ENCODE results near the gene CISD3. TPM values are rescaled to one million over a fixed set of nuclear protein-coding genes. Genes with fewer than 3 reads are reported as not detected.
"Not testable (repeated sequence)": the region's sequence is repeated elsewhere in the genome, so short reads cannot be mapped to it uniquely, and the experiment has no call there.

Gene CISD3
- total RNA-seq, 2 experiments from 2014 or later = 30.4 to 37.3 TPM

DNA sequence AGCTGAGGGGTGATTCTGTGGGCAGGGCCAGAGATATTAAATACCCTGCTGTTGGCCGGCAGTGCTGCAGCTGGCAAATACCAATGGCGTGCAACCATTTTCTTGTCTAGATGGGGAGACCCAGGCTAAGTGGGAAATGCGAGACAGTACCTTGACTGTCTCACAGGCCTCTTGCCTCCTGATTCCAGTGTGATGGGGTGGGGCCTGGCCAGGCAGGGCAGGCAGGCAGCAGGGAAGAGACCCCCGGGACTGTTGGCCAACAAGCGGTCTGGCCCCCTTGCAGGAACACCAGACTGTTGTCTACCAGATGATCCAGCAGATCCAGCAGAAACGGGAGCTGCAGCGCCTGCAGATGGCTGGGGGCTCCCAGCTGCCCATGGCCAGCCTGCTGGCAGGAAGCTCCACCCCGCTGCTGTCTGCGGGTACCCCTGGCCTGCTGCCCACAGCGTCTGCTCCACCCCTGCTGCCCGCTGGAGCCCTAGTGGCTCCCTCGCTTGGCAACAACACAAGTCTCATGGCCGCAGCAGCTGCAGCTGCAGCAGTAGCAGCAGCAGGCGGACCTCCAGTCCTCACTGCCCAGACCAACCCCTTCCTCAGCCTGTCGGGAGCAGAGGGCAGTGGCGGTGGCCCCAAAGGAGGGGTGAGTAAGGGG lies 5.7 kb upstream of the CISD3 start:
- ATAC-seq (ENCODE audit: low read depth) (no peak), DNase-seq (no peak)
- peaks cover 14% of the 10 kb centered on the region for H3K36me3 Mint-ChIP-seq
- peaks cover 31% of the 10 kb centered on the region for H3K4me1 Mint-ChIP-seq
- H3K27me3 Mint-ChIP-seq = no peaks in the 10 kb centered on the region
- POLR2A ChIA-PET = interaction anchor here (0.8 kb wide), 1 partner anchor 18 kb away, joined by 4 read pairs; no protein-coding TSS in a partner anchor
- H3K9me3 Mint-ChIP-seq = no peaks in the 10 kb centered on the region
- H3K27ac Mint-ChIP-seq = no peak overlapping the region
- H3K4me3 Mint-ChIP-seq = no peak overlapping the region

DNA sequence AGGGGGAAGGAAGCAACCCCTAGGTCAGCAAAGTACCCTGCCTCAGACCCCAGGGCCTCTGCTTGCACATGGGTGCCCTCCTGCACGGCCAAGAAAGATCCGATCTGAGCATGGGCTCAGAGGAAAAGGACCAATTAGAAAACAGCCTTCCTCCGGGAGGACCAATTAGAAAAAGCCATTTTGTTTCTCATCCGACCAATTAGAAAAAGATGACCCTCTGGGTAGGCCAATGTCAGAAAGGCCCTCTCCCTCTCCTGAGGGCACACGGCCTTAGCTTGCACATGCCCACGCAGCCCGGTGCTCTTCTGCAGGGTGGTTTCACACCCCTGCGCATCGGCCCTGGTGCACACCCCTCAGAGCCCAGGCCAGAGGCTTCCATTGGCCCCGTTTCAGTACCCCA lies 5.1 kb upstream of the CISD3 start:
- POLR2A ChIA-PET = interaction anchor here (0.9 to 1.1 kb wide), 2 partner anchors 19 to 21 kb away, joined by 3 read pairs; no protein-coding TSS in a partner anchor

DNA sequence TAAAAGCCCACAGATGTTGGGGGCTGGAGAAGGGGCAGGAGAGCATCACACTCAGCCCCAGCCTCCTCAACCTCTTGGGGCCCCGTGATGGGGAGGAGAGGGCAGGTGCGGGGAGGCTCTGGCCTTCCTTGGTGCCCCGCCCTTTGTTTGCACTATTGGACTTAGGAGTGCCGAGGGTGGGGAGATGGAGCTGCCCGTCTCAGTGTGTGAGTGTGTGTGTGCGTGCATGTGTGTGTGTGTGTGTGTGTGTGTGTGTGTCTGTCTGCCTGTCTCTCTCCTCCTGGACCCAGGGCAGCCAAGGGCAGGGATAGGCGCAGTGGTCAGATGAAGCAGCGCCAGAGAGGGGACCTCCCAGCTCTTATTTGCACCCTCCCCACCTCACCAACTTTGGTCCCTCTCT lies 4.0 kb upstream of the CISD3 start:
- H3K4me1 Mint-ChIP-seq = peaks cover 36% of the 10 kb centered on the region
- peaks cover 13% of the 10 kb centered on the region for H3K36me3 Mint-ChIP-seq
- not testable (repeated sequence) for DNase-seq; H3K27me3 Mint-ChIP-seq; ATAC-seq (ENCODE audit: low read depth); H3K9me3 Mint-ChIP-seq; H3K4me3 Mint-ChIP-seq
- POLR2A ChIA-PET = interaction anchor here (1.1 kb wide), 1 partner anchor 20 kb away, joined by 3 read pairs; no protein-coding TSS in a partner anchor
- peak overlapping the region; percentile 78 for H3K27ac Mint-ChIP-seq

More for the DNA sequence above, 5.1 kb upstream of the CISD3 start:
- no peak for ATAC-seq (ENCODE audit: low read depth)
- Mint-ChIP-seq H3K27ac (no peak overlapping the region), H3K4me3 (no peak overlapping the region), H3K36me3 (peaks cover 14% of the 10 kb centered on the region), H3K27me3 (no peaks in the 10 kb centered on the region), H3K4me1 (peaks cover 33% of the 10 kb centered on the region), H3K9me3 (no peaks in the 10 kb centered on the region)
- DNase-seq = no peak

DNA sequence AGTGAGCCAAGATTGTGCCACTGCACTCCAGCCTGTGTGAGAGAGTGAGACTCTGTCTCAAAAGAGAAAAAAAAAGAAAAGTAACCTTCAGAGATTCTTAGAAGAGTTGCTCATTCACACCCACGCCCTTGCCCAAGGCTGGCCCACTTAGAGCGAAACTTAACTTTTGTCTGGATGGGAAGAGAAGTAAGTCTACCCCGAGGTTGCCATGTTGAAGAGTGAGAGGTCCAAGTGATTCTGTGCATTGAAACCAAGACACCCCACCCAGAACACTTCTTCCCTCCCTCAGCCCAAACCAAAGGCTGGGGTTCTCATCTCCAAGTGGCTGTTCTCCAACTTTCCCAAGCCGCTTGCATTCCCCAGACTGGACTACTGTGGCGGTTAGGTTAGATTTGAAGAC lies 2.4 kb upstream of the CISD3 start:
- POLR2A ChIA-PET = interaction anchor here (0.6 to 3.3 kb wide), 13 partner anchors 10 to 198 kb away, joined by 3 to 111 read pairs (median 6); partner anchors contain the start of genes CWC25, EPOP, LASP1 and LASP1NB
- Mint-ChIP-seq H3K4me1 (peaks cover 45% of the 10 kb centered on the region), H3K9me3 (no peaks in the 10 kb centered on the region), H3K4me3 (peak overlapping the region; percentile 73), H3K27me3 (no peaks in the 10 kb centered on the region), H3K36me3 (peaks cover 13% of the 10 kb centered on the region), H3K27ac (peak overlapping the region; percentile 84)
- peak; percentile 18 for ATAC-seq (ENCODE audit: low read depth)
- DNase-seq = peak; percentile 53

DNA sequence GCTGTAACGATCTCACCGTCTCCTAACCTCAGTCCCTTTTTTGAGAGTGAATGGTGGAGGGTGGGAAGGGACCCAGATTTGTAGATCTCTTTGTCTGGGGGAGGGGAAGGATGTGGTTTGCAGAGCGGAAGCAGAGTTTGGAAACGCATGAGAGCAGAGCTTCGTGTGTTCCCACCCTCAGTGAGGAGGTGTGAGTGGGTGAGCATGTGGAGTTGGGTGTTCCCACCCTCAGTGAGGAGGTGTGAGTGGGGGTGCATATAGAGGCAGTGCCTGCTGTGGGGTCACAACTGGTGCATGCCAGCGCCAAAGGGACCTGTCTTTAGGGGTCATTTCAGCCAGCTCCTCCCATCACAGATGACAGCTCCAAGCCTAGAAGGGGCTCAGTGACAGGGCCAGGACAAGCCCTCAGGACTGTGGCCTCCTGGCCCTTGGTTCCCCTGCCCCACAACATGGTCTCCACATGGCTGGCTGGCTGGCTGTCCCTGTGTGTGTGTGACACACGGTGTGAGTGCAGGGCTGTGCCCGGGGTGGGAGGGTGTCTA lies 1.8 kb upstream of the CISD3 start:
- Mint-ChIP-seq H3K9me3 (no peaks in the 10 kb centered on the region), H3K27me3 (no peaks in the 10 kb centered on the region), H3K27ac (peak overlapping the region; percentile 84), H3K4me1 (peaks cover 48% of the 10 kb centered on the region), H3K4me3 (peak overlapping the region; percentile 73), H3K36me3 (peaks cover 10% of the 10 kb centered on the region)
- peak; percentile 68 for DNase-seq
- peak; percentile 36 for ATAC-seq (ENCODE audit: low read depth)
- POLR2A ChIA-PET = interaction anchor here (0.6 to 3.3 kb wide), 16 partner anchors 11 to 197 kb away, joined by 3 to 111 read pairs (median 5); partner anchors contain the start of genes CWC25, EPOP, LASP1 and LASP1NB

DNA sequence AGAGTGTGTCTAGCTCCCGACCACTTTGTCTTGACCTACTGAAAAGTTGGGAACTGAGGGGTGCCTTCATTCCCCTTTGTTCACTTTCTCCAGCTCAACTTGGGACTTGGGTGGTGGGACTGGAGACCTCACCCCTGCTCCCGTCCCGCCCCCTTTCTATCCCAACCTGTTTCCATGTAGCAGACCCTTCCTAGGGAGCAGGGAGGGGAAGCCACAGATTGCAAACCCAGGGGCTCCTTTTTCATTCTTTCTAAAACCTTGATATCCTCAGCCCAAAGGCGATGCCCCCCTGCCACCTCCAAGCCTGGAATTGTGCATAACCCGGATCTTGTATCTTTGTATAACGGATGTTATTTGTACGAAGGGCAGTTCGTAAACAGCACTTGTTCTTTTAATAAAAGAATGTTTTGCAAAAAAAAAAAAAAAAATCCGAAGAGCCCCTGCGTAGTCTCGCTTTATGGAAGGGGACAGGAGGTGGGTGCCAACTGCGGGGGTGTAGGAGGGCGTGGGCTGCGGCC lies 714 bp upstream of the CISD3 start:
- POLR2A ChIA-PET = interaction anchor here (1.4 to 3.3 kb wide), 8 partner anchors 12 to 140 kb away, joined by 5 to 111 read pairs (median 22); partner anchors contain the start of genes CWC25, EPOP, LASP1 and MLLT6
- DNase-seq (no peak), ATAC-seq (ENCODE audit: low read depth) (no peak)
- peak overlapping the region; percentile 56 for H3K4me3 Mint-ChIP-seq
- H3K4me1 Mint-ChIP-seq = peaks cover 51% of the 10 kb centered on the region
- no peaks in the 10 kb centered on the region for H3K27me3 Mint-ChIP-seq
- peak overlapping the region; percentile 84 for H3K27ac Mint-ChIP-seq
- peaks cover 10% of the 10 kb centered on the region for H3K36me3 Mint-ChIP-seq
- no peaks in the 10 kb centered on the region for H3K9me3 Mint-ChIP-seq

DNA sequence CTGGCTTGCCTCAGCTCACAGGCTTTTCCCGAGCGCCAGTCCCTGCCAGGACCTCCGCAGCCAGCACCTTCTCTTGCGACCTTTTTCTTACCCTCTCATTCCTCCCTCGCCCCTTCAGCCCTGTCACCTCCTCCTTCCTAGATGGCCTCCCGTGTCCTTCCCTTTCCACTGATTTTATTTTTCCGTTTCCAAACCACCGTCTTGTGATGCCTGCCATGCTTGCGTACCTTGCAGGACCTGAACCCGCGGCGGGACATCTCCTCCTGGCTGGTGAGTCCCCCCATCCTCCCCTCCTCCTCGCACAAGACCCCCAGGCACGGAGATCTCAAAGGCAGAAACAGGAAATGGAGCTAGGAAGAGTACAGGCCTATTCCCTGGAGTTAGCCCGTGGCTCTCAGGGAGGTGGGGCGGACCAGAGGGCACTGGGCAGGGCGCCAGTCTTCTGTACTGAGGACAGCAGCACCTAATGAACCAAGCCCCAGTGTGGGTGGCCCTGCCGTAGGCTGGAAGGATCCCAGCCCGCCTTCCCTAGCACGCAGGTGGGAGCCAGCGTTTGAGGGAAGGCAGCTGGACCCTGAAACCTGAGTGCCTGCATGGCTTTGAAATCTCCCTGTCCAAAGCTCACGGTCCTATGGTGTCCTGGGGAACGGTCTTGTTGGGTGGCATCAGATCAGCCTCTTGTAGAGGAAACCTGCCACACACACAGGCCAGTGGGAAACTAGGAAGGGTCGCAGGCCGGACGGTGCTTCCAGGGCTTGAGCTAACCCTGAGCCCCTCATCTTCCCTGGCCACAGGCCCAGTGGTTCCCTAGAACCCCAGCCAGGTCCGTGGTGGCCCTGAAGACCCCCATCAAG lies 612 bp downstream of the CISD3 start:
- Mint-ChIP-seq H3K27me3 (no peaks in the 10 kb centered on the region), H3K4me1 (peaks cover 54% of the 10 kb centered on the region), H3K27ac (peak overlapping the region; percentile 93), H3K4me3 (peak overlapping the region; percentile 93), H3K36me3 (peaks cover 9% of the 10 kb centered on the region), H3K9me3 (no peaks in the 10 kb centered on the region)
- DNase-seq = no peak
- POLR2A ChIA-PET = interaction anchor here (1.0 to 2.3 kb wide), 7 partner anchors 13 to 55 kb away, joined by 3 to 18 read pairs (median 5); partner anchors contain the start of gene MLLT6
- no peak for ATAC-seq (ENCODE audit: low read depth)

DNA sequence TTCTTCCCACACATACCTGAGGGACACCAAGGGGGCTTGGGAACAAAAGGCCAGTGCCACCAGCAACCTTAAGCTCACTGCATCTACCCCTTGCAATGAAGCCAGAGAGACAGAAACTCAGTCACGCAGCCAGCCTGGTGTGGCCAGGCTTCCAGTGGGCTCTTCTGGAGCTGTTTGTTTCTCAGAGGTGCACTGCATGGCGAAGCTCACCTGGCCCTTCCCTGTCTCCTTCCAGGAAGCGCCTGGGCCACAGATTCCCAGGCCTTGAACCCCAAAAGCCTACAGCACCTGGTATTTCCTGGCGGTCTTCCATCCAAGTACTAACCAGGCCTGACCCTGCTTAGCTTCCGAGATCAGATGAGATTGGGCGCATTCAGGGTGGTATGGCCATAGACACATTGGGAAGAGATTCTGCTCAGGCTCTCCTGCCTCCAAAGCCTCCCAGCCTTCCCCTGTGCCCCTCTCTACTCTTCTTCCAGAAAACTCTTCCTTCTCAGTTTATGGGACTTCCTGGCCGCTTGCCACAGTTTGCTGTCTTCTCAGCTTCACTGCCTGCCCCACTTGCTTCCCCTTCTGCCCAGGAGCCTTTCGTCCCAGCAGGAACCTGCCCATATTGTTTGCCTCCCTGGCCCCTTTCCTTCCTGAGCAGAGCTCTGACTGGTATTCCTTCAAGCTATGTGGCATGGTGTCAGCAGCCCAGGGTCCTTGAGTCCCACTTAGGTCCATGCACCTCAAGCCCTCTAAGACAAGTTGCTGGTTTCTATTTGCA lies 1.6 kb downstream of the CISD3 start:
- ATAC-seq (ENCODE audit: low read depth) = no peak
- peak overlapping the region; percentile 93 for H3K4me3 Mint-ChIP-seq
- H3K27ac Mint-ChIP-seq = peak overlapping the region; percentile 78
- H3K27me3 Mint-ChIP-seq = no peaks in the 10 kb centered on the region
- no peaks in the 10 kb centered on the region for H3K9me3 Mint-ChIP-seq
- H3K4me1 Mint-ChIP-seq = peaks cover 51% of the 10 kb centered on the region
- H3K36me3 Mint-ChIP-seq = peaks cover 6% of the 10 kb centered on the region
- no peak for DNase-seq
- POLR2A ChIA-PET = interaction anchor here (1.0 to 2.3 kb wide), 7 partner anchors 13 to 56 kb away, joined by 3 to 18 read pairs (median 5); partner anchors contain the start of gene MLLT6

DNA sequence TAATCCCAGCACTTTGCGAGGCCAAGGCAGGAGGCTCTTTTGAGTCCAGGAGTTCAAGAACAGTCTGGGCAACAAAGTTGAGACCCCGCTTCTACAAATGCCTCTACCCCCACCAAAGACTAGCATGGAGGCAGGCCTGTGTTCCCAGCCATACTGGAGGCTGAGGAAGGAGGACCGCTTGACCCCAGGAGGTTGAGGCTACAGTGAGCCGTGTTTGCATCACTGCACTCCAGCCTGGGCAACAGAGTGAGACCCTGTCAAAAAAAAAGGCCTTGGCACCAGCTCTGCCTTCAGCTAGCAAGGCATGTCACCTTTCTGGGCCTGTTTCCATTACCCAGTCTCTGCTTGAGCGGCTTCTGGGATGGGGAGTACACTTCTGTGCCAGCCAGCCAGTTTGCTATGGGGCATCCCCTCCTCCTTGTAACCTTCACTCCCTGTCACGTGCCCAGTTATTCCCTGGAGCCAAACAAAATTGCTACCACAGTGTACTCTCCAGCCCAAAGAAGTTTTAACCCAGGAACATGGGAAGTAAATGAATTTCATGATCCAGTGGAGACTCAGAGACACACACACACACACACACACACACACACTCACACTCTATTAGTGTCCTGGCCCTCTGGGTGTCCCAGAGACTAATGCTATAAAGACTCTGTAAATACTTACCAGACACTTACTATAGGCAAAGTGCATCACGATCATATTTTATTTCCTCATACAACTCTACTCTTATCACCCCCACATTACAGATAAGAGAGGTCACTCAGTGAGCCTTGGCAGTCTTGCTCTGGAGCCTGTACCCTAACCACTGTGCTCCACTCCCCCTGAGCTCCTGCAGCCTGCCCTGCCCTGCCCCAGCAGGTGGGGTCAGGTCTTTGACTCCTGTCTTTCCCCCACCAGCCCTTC lies 2.5 kb downstream of the CISD3 start:
- H3K4me3 Mint-ChIP-seq = peak overlapping the region; percentile 93

DNA sequence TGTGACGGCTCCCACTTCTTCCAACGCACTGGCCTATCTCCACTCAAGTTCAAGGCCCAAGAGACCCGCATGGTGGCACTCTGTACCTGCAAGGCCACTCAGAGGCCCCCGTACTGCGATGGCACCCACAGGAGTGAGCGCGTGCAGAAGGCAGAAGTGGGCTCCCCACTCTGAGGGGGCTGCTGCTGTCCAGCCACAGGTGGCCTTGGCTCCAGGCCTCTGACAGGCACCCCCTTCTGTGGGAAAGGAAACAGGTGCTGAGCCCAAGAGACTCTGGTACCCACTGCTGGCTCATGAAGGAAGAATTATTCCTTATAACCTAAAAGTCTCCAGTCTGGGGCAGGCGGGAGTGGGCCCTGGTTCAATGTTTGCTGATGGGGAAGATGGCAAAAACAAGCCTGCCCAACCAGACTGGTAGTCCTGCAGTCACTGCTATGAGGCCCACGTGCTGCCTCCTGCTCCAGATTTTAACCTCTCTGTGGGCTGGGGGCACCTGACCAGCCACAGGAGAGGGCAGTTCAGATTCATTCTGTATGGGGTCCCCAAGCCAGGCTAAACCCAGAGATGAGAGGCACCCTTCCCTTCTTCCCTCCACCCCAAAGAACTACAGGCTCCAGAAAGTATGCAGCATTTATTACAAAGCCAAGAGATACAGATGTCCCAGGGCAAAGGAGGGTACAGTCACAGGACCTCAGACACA lies 3.3 kb downstream of the CISD3 start:
- H3K27ac Mint-ChIP-seq = peak overlapping the region; percentile 12
- H3K36me3 Mint-ChIP-seq = peaks cover 2% of the 10 kb centered on the region
- no peaks in the 10 kb centered on the region for H3K9me3 Mint-ChIP-seq
- no peak for ATAC-seq (ENCODE audit: low read depth)
- no peak for DNase-seq
- POLR2A ChIA-PET = no interaction called here
- no peaks in the 10 kb centered on the region for H3K27me3 Mint-ChIP-seq
- H3K4me1 Mint-ChIP-seq = peaks cover 37% of the 10 kb centered on the region
- no peak overlapping the region for H3K4me3 Mint-ChIP-seq

More for the DNA sequence above, 2.5 kb downstream of the CISD3 start:
- POLR2A ChIA-PET = interaction anchor here (1.3 to 2.3 kb wide), 2 partner anchors 12 to 28 kb away, joined by 3 to 18 read pairs; partner anchors contain the start of gene MLLT6
- peaks cover 45% of the 10 kb centered on the region for H3K4me1 Mint-ChIP-seq
- no peaks in the 10 kb centered on the region for H3K27me3 Mint-ChIP-seq
- no peak for DNase-seq
- no peaks in the 10 kb centered on the region for H3K9me3 Mint-ChIP-seq
- ATAC-seq (ENCODE audit: low read depth) = no peak
- H3K27ac Mint-ChIP-seq = peak overlapping the region; percentile 12
- peaks cover 5% of the 10 kb centered on the region for H3K36me3 Mint-ChIP-seq

All from activated naive CD8-positive, alpha-beta T cell treated with anti-CD3 and anti-CD28 coated beads, Interleukin-2, amount 10 ng/mL, durations not matched to agents 7 days and 5 days (primary cell).